Right lobe of liver (tissue), 6 donors: ENCODE data around the gene CREB5. TPM values are rescaled to one million over a fixed set of nuclear protein-coding genes. Genes with fewer than 3 reads are reported as not detected.

ENCODE experiments used
- ATAC-seq, 4 donors: fragments of 200-7000 bp; cut with Tn5 transposase; one replicate each; pipeline ENCODE4 v1.9.1; 2020; ENCODE audit warnings: mild to moderate bottlenecking in 4 of 4, moderate library complexity in 4 of 4
- DNase-seq, 3 donors: peaks; one replicate each; pipeline ENCODE4 v3.0.0-alpha.2; 2020
- H3K27ac ChIP-seq, 3 donors: fragments of 200-600 bp; one replicate each; pipeline ENCODE4 v1.8.0; 2022
- H3K27me3 ChIP-seq, 2 donors: fragments of 200-600 bp; one replicate each; pipeline ENCODE4 v1.8.0; 2022
- H3K36me3 ChIP-seq, 4 donors: fragments of 200-600 bp; sonication (generic) in 1 of 4; one replicate each; pipeline versions ENCODE4 v1.5.1 to v1.8.0; 2017 to 2022; ENCODE audit warnings: control low read depth in 1 of 4
- H3K4me1 ChIP-seq, 4 donors: fragments of 200-600 bp; sonication (generic) in 1 of 4; one replicate each; pipeline versions ENCODE4 v1.5.1 to v1.8.0; 2017 to 2022; ENCODE audit warnings: control low read depth in 1 of 4
- H3K4me3 ChIP-seq, 3 donors: fragments of 200-600 bp; one replicate each; pipeline ENCODE4 v1.8.0; 2022
- H3K9me3 ChIP-seq, 4 donors: fragments of 200-600 bp; sonication (generic) in 1 of 4; one replicate each; pipeline versions ENCODE4 v1.5.1 to v1.8.0; 2017 to 2022; ENCODE audit warnings: control low read depth in 1 of 4
- POLR2A ChIP-seq: fragments of 450-650 bp; IDR thresholded peaks from one replicate; pipeline ENCODE4 v1.6.1; 2017; ENCODE audit warnings: antibody characterized with exemption, mild to moderate bottlenecking
- WGBS: methylation state at CpG from one replicate; pipeline ENCODE4 v1.1.6; 2018; ENCODE audit warnings: low coverage, low lambda C conversion rate; ENCODE audit not compliant: insufficient coverage; ENCODE audit errors: missing lambda C conversion rate; 5-methylcytosine and 5-hydroxymethylcytosine counted together
- intact Hi-C, 2 donors: fragments of 100-400 bp; cut with DNase I; formaldehyde crosslinking; loops; one replicate each; pipeline versions ENCODE4 v1.11.2 to v1.14.1; 2022
- total RNA-seq, 6 experiments: library from RNA; depleted of rRNA in 2 of 6; stranded (reverse); fragments of >200 nt in 2 of 6; fragmentation: NEBNext Ultra II Directional in 3 of 6; extraction: Animal tissue kit (Norgen Biotek cat#: 25700) in 3 of 6; gene quantifications; one replicate each; pipeline versions ENCODE4 v1.1.0 to v1.2.4, GENCODE V29; 2016 to 2023
- TF ChIP-seq, protein P1 (sequence below), 4 donors: fragments of 200-600 bp in 3 of 4; fragments of 450-650 bp in 1 of 4; IDR thresholded peaks; one replicate each; pipeline versions ENCODE4 v1.5.1 to v1.8.0; 2016 to 2022; ENCODE audit warnings: antibody characterized with exemption in 4 of 4, mild to moderate bottlenecking in 2 of 4
- donor health status: DM: no; HTN: yes; CAD: no.
- donor health status: DM: no; HTN: no; CAD: no.
- donor health status: DM: no; HTN: no; CAD: no.
- donor health status: DM: no; HTN: yes; CAD: no.
- donor health status: DM: no; HTN: yes; CAD: no.

Gene CREB5
- total RNA-seq, 6 experiments from 2014 or later = 0.48 to 6.3 (median 1.4) TPM

DNA sequence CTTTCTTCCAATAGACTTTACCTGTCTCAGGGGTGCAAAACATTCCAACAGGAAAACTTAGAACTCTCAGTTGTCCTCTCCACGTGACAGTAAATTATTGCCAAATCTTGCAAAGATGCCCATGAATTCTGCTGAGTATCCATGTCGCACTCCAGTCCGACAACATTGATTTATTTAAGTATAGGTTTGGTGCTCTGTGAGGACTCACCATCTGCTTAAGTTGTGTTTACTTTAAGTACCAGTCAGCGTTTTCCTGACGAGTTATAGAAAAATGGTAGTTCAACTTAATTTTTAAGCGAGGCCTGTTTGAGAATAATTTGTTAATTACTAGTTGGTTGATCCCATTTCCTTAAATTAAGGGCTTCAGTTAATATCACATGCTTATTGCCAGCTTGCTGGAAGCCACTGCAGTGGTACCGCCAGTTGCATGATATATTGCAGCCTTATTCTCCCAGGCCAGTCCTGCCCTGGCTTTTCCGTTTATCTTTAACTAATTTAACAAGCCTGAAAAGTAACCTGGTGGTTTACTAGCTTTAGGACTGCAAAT lies 27.8 kb downstream of the CREB5 start:
- H3K9me3 ChIP-seq = no peaks in the 10 kb centered on the region
- TF ChIP-seq, protein P1, sequence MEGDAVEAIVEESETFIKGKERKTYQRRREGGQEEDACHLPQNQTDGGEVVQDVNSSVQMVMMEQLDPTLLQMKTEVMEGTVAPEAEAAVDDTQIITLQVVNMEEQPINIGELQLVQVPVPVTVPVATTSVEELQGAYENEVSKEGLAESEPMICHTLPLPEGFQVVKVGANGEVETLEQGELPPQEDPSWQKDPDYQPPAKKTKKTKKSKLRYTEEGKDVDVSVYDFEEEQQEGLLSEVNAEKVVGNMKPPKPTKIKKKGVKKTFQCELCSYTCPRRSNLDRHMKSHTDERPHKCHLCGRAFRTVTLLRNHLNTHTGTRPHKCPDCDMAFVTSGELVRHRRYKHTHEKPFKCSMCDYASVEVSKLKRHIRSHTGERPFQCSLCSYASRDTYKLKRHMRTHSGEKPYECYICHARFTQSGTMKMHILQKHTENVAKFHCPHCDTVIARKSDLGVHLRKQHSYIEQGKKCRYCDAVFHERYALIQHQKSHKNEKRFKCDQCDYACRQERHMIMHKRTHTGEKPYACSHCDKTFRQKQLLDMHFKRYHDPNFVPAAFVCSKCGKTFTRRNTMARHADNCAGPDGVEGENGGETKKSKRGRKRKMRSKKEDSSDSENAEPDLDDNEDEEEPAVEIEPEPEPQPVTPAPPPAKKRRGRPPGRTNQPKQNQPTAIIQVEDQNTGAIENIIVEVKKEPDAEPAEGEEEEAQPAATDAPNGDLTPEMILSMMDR (IDR thresholded peaks at IDR 0.05) = no peak
- no peak for TF ChIP-seq POLR2A
- WGBS = 73% methylated on average over 7 of the region's 8 CpGs
- H3K4me1 ChIP-seq = no peaks in the 10 kb centered on the region
- intact Hi-C loops = no loop called here
- no peaks in the 10 kb centered on the region for H3K36me3 ChIP-seq
- no peak overlapping the region for H3K27ac ChIP-seq
- no peak for DNase-seq
- no peak overlapping the region for H3K4me3 ChIP-seq
- ATAC-seq = no peak
- H3K27me3 ChIP-seq = peaks cover 0 to 4% of the 10 kb centered on the region in 2 donors

GRCh38 chr7:28442540-28443420 lies 30.5 kb downstream of the CREB5 start:
- TF ChIP-seq, protein P1 (IDR thresholded peaks at IDR 0.05) = no peak
- TF ChIP-seq POLR2A = no peak
- 60% methylated on average over 5 of the region's 5 CpGs for WGBS
- no peaks in the 10 kb centered on the region for H3K4me1 ChIP-seq
- no peaks in the 10 kb centered on the region for H3K9me3 ChIP-seq
- intact Hi-C loops = no loop called here
- no peak overlapping the region for H3K27ac ChIP-seq
- peaks cover 0 to 4% of the 10 kb centered on the region in 2 donors for H3K27me3 ChIP-seq
- no peak overlapping the region for H3K4me3 ChIP-seq
- no peaks in the 10 kb centered on the region for H3K36me3 ChIP-seq
- no peak for DNase-seq
- no peak for ATAC-seq

DNA sequence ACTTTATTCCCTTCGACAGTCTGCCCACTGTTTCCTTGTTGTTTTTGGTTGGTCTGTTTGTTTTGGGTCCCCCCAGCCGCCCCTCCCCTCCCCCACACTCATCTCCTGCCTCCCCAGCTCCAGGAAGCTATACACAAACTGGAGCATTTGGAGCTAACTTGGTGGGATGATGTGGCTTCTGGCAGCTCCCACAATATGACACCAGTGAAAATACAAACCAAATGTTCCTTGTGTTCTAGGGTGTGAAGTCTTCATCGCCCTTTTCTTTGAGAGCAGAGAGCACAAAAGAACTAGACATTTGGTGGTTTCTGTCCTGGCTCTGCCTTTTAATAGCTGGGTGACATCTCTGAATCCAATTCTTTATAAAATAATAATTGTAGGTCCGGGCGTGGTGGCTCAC lies 33.8 kb downstream of the CREB5 start:
- ATAC-seq (no peak), DNase-seq (no peak)
- TF ChIP-seq POLR2A = no peak
- TF ChIP-seq, protein P1 (IDR thresholded peaks at IDR 0.05) = no peak
- Histone ChIP-seq H3K27me3 (no peaks in the 10 kb centered on the region), H3K4me3 (no peak overlapping the region), H3K36me3 (no peaks in the 10 kb centered on the region), H3K4me1 (no peaks in the 10 kb centered on the region), H3K9me3 (no peaks in the 10 kb centered on the region), H3K27ac (no peak overlapping the region)
- 64% methylated on average over 5 of the region's 5 CpGs for WGBS
- intact Hi-C loops = no loop called here

- TF ChIP-seq POLR2A = no peak
- TF ChIP-seq, protein P1 (IDR thresholded peaks at IDR 0.05) = no peak
- 91% methylated on average over 5 of the region's 5 CpGs for WGBS
- intact Hi-C loops = no loop called here
- DNase-seq = no peak
- Histone ChIP-seq H3K4me1 (no peaks in the 10 kb centered on the region), H3K4me3 (no peak overlapping the region), H3K36me3 (no peaks in the 10 kb centered on the region), H3K27ac (no peak overlapping the region), H3K27me3 (no peaks in the 10 kb centered on the region), H3K9me3 (no peaks in the 10 kb centered on the region)
- no peak for ATAC-seq
Observed at GRCh38 chr7:28447071-28447470, 34.8 kb downstream of the CREB5 start.
